Measurements from ENCODE around the gene C18orf54.
A peak's percentile ranks its signal among the peaks of the same experiment; 100 is the strongest.

Gene C18orf54

GRCh38 chr18:54387631-54388030, 29.9 kb downstream of the C18orf54 start:
- no peak for DNase-seq

GRCh38 chr18:54388203-54389142, 30.8 kb downstream of the C18orf54 start:
- no peak for DNase-seq

- DNase-seq: no peak
Observed at GRCh38 chr18:54389143-54389505, 31.4 kb downstream of the C18orf54 start.

GRCh38 chr18:54390838-54391237, 33.1 kb downstream of the C18orf54 start:
- DNase-seq: no peak

GRCh38 chr18:54392543-54393023, 34.9 kb downstream of the C18orf54 start:
- peak; percentile 44 for DNase-seq

- no peak for DNase-seq
Observed at GRCh38 chr18:54393648-54394294, 36.1 kb downstream of the C18orf54 start.

- no peak for DNase-seq
Observed at GRCh38 chr18:54396760-54397159, 39.1 kb downstream of the C18orf54 start.

- no peak for DNase-seq
Observed at GRCh38 chr18:54405290-54405689, 47.6 kb downstream of the C18orf54 start.

GRCh38 chr18:54411781-54412180, 54.1 kb downstream of the C18orf54 start:
- DNase-seq: no peak

- DNase-seq: no peak
Observed at GRCh38 chr18:54415086-54415485, 57.4 kb downstream of the C18orf54 start.

- DNase-seq: no peak
Observed at GRCh38 chr18:54416436-54416835, 58.7 kb downstream of the C18orf54 start.

GRCh38 chr18:54423831-54424230, 66.1 kb downstream of the C18orf54 start:
- no peak for DNase-seq

- DNase-seq: no peak
Observed at GRCh38 chr18:54426085-54426665, 68.5 kb downstream of the C18orf54 start.
